ENCODE results near the gene ALKBH2.

DNA sequence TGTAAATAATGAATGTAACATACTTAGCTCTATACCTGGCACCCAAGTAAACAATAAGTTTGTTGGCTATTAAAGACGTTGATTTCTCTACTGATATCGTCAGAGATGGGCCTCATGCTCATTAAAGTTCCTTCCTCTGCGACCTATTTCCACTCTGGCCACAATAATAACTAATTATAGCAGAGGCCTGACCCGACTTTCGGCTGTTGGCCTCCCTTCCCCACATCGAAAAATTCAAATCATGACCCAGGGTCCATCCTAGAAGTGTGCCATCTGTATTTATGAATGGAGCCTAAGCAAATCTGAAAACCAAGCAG, 41.2 kb downstream of the ALKBH2 start:
- TF ChIP-seq, protein P1, sequence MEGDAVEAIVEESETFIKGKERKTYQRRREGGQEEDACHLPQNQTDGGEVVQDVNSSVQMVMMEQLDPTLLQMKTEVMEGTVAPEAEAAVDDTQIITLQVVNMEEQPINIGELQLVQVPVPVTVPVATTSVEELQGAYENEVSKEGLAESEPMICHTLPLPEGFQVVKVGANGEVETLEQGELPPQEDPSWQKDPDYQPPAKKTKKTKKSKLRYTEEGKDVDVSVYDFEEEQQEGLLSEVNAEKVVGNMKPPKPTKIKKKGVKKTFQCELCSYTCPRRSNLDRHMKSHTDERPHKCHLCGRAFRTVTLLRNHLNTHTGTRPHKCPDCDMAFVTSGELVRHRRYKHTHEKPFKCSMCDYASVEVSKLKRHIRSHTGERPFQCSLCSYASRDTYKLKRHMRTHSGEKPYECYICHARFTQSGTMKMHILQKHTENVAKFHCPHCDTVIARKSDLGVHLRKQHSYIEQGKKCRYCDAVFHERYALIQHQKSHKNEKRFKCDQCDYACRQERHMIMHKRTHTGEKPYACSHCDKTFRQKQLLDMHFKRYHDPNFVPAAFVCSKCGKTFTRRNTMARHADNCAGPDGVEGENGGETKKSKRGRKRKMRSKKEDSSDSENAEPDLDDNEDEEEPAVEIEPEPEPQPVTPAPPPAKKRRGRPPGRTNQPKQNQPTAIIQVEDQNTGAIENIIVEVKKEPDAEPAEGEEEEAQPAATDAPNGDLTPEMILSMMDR (conservative IDR thresholded peaks at IDR 0.05): no peak
- no peak for TF ChIP-seq ZFX (IDR thresholded peaks at IDR 0.05)

All from C4-2B (cell line).